Embryonic facial prominence (tissue), 1 donor: Measurements from ENCODE around the gene KAZN.

Experiments
- DNase-seq: peaks from one replicate; pipeline ENCODE4 v3.0.0-alpha.2; 2016; ENCODE audit errors: extremely low spot score

Gene KAZN

DNA sequence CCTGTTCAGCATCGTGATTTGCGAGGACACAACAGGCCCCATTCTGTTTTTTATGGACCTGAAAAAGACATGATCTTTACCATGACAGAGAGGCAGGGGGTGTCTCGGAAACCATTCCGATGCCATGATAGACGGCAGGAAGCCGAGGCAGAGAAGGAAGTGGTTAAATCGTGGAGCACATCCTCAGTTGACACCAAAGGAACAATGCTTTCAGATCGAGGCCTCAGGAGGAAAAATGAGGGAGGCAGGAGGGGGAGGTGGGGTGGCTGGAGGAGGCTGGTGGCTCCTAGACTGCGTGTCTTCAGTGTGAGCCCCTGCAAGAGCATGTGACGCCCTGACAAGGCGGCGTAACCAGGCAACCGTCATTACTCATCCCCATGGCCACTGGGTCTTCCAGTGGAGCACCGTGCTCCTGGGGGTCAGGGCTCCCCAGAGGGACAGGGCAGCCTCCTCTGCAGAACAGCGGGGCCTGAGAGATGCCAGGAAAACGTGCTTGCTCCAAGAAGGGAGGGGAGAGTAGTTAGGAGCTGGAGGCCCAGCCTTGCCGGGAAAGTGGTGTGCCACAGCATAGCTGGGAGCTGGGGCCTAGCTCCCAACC is 382.2 kb downstream of the KAZN start:
- DNase-seq: no peak

DNA sequence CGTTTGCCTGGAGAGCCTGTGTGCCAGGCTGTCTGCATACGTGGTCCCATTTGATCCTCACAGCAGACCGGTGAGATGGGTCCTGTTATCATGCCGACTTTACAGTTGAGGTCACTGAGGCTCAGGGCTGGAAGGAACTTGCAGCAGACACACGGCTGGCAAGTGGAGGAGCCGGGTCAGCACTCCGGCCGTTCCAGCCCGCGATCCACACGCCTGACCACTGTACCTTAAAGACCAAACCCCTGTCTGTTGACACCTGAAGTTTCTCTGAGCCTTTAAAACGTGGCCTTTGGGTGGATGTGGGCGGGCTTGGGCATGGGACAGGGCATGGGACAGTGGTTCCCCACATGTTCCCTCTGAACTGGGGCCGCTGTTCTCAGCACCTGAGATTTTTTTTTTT is 383.5 kb downstream of the KAZN start:
- no peak for DNase-seq

DNA sequence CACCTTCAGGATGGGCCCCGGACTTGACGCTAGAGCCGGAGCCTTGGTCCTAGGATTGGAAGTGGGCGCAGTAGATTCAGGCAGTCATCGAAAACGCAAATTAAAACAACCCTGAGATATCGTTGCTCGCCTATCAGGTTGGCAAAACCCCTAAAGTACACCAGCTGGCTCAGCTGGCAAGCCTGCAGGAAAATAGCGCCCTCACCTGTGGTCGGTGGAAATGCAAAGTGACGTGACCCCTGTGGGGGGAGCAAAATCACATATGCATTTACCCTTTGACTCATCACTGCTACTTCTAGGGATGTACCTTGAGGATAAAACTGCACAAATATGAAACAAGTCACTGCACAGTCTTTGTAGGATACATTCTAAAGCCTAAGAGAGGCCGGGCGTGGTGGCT is 384.8 kb downstream of the KAZN start:
- no peak for DNase-seq

DNA sequence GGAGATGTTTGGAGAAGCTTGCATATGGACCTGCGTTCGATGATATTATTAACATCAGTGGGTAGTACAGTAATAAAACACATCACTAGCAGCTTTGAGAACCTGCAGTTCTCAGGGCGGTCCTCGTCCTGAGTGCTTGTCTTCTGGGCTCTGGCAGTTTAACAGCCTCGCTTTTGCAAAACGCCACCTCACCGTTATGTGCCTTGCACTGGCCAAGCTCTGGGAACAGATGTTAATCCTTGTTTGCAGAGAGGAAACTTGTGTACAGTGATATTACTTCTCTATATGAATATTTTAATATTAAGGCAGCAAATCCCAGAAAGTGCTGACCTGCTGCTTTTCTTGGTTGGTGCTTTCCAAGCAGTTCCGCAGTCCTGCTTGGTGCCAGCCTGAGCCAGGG is 387.7 kb downstream of the KAZN start:
- no peak for DNase-seq

DNA sequence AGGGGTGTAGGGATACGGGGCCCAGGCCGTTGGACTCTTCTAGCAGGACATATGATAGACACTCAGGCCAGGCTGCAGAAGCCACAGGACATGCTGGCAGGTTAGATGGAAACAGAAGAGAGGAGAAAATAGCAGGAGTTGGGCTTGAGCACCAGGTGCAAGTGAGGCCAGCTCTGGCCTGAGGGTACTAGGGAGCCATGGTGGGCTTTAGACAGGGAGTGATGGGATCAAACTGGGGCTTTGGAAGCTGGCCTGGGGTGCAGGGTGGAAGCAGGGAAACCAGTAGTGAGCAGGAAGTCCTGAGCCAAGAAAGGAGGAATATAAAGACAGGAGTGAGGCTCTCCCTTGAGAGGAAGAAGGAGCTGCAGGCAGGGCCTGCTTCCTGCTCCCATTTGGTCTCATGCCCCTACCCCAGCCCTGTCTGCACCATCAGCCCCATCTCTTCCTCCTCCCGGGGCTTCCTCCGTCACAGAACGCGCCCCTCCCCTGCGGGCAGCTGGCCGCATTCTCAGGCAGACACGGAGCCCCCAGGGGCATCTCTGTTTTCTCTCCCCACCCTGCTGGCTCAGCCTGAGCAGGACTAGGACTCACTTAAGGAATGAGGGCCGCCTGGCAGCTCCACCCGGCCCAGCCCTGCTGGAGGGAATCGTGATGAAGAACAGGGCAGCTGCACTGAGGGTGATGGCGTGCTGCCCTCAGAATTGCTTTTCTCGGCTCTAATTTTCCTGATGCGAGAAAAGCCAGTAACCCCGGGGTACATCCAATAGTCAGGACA is 389.5 kb downstream of the KAZN start:
- no peak for DNase-seq

DNA sequence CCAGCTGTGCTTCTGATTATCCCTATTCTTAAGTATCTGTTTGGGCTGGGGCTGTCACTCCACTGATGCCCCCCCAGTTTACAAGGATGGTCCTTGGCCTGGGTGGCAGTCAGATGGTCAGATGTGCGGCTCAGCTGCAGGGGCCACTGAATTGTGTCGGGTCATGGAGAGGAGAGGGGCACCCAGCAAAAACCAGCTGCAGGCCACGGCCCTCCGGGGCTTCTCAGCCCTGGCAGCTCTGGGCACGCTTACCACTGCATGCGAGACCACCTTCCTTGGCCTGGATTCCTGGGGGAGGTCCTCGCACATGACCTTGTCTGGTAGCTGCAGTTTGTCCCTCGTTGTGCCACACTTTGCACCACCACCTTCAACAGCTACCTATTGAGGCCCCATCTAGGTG is 390.2 kb downstream of the KAZN start:
- DNase-seq: no peak

DNA sequence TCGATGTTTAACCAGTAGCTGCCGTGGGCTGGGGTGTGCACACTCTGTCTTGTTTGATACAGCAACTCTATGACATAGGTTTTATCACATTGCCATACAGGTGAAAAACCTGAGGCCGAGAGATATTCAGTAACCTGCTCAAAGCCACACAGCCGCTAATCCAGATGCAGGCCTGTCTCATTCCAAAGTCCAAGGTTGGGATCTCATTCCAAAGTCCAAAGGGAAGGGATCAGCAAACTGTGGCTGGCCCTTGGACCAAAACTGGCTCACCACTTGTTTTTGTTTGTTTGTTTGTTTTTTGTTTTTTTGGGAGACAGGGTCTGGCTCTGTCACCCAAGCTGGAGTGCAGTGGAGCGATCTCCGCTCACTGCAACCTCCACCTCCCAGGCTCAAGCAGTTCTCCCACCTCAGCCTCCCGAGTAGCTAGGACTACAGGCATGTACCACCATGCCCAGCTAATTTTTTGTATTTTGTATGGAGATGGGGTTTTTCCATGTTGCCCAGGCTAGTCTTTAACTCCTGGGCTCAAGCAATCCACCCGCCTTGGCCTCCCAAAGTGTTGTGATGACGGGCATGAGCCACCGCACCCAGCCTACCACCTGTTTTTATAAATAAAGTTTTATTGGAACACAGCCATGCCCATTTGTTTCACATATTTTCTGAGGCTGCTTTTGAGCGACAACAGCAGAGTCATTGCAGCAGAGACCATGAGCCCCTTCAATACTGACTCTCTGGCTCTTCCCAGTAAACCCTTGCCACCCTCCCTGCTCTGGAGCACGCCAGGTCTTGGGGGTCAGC is 391.6 kb downstream of the KAZN start:
- DNase-seq: no peak

DNA sequence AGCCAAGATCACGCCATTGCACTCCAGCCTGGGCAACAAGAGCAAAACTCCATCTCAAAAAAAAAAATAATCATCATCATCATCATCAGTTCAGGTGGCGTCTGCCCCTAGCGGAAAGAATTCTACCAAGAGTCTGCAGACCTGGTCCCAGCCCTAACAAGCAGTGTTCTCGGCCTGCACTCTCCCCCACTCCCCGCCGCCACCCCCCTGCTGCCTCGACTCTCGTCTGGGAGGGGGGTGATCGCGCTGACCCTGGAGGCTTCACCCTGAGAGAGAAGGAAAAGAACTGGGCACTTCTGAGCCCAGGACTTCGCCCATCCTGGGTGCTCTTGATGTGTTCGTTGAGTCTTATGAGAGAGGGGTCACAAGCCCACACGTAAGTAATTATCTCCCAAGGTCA is 394.9 kb downstream of the KAZN start:
- no peak for DNase-seq

DNA sequence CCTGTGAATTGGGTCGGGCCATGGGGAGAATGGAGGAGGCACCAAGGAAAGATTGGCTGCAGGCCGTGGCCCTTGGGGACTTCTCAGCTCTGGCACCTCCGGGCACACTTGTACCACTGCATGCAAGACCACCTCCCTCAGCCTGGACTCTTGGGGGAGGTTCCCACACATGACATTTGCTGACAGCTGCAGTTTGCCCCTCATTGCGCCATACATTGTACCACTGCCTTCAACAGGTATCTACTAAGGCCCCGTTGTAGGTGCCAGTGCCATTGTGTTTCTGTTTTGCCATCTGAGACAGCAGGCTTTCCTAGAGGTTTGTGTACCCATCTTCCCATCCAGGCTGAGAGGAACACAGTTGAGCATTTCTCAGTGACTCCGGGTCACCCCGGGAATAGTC is 395.7 kb downstream of the KAZN start:
- DNase-seq: no peak

DNA sequence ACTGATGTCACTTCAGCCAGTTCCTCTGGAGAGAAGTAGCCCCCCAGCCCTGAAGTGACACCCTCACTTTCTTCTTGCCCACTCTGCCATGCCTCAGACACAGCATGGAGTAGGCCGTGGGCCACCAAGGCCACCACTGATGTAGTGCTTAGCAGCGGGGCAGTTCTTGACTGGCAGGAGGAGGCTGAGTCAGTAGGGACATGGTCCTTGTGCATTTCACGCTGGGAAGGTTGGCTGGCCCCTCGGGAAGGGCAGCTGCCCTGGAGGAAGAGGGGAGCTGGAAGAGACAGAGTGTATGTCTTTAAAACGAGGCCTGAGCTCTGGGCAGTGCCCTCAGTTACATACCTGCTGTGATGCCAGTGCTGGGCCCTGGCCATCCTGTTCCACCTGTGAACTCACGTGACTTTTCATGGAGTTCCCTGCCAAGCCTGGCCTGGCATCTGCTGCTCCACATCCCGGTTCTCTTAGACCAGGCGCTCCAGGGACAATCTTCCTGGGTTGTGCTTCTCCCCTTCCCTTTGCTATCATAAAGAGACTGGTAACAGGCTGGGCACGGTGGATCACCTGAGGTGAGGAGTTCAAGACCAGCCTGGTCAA is 396.5 kb downstream of the KAZN start:
- no peak for DNase-seq

DNA sequence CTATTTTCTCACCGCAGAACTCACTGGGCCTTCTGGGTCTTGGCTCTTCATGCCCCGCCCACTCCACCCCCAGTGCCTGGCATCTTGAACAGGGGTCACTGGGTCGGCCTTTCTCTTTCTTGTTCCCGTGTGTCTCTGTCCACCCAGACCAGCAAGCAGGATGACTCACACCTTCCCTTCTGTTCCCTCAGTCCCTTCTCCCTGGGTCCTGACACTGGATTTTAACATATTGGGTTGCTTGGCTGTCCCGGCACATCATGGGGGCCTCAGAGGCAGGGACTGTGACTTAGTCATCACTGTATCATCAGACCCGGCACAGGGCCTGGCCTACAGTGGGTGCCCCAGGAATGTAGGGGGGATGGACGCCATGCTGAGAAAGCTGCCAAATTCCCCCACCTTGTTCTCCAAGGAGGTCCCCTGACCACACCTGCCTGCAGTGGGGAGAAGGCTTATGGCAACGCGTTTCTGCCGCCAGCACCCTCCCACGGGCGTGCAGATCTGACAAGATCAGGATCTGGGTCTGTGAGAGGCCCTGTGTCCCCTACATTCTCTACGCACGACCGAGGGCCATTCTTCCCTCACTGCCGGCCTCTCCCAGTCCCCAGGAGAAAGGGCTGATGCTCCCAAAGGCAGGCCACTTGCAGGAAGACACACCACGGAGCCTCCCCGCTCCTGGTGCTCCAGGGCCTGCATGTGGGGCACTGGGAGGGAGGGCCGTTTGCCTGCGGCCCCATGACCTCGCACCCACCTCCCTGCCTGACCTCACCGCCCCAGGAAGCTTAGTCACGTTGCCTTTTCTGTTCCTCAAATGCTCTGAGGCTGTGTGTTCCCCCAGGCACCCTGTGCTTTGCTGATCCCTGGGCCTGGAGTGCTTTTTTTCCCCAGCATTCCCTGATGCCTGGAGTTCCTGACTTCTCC is 397.9 kb downstream of the KAZN start:
- DNase-seq: no peak

DNA sequence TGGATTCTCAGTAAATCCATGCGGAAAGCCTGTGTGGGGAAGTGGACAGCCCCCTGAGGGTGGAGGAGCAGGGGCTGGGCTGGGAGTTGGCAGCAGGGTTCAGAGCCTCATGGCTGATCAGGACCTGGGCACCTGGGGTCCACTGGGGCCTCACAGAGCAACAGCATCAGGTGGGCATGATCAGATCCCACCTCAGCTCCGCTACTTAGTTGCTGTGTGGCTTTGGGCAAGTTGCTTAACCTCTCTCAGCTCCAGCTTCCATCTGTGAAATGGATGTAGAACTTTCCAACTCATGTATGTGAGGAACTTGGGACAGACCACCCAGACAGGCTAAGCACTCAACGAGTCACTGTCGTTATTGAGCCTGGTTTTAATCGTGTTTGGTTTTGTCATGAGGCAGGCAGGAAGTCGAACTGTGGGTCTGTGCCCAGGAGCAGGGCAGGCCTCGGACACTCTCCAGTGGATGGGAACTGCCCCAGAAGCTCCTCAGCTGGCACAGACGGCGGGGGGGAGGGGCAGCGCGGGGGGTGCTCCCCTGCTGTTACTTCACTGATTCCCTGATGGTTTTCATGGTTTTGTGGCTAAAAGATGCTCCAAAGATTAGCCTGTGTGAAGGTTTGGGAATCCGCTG is 399.3 kb downstream of the KAZN start:
- no peak for DNase-seq

DNA sequence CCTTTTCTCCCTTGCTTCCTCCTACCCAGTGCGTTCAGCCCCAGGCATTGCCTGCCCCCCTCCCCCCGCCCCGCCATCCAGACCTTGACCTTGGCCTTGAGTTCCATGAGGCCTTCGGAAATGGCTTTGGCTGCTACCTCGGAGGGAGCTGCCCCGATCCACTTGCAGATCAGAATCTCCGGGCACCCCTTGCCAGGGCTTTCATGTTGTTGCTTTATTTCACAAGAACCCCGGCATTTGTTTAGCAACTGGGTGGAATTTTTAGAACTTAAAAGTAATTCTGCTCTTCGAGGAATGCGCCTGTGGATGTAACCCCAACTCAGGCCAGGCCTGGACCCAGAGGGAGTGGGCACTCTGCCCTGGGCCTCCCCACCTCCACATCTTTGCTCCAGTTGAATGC is 401.0 kb downstream of the KAZN start:
- no peak for DNase-seq

DNA sequence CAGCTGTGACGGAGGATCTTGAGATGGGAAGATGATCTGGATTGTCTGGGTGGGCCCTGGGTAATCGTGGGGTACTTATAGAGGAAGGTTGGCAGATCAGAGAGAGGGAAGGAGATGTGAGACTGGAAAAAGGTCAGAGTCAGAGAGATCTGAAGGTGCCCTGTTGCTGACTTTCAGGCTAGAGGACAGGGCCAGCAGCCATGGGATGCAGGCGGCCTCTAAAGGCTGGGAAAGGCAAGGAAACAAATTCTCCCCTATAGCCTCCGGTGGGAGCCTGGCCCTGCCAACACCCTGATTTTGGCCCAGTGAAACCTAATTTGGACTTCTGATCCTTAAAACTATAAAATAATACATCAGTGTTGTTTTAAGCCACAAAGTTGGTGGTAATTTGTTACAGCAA is 401.5 kb downstream of the KAZN start:
- DNase-seq: no peak

DNA sequence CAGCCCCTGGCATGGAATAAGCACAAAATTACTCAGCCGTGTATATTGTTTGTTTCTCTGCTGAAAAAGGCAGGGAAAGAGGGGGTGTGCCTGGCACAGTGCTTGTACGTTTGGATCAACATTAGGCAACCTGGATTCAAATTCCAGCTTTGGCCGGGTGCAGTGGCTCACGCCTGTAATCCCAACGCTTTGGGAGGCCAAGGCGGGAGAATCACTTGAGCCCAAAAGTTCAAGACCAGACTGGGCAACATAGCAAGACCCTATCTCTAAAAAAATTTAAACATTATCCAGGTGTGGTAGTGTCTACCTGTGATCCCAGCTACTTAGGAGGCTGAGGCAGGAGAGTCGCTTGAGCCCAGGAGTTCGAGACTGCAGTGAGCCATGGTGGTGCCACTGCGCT is 402.2 kb downstream of the KAZN start:
- no peak for DNase-seq

DNA sequence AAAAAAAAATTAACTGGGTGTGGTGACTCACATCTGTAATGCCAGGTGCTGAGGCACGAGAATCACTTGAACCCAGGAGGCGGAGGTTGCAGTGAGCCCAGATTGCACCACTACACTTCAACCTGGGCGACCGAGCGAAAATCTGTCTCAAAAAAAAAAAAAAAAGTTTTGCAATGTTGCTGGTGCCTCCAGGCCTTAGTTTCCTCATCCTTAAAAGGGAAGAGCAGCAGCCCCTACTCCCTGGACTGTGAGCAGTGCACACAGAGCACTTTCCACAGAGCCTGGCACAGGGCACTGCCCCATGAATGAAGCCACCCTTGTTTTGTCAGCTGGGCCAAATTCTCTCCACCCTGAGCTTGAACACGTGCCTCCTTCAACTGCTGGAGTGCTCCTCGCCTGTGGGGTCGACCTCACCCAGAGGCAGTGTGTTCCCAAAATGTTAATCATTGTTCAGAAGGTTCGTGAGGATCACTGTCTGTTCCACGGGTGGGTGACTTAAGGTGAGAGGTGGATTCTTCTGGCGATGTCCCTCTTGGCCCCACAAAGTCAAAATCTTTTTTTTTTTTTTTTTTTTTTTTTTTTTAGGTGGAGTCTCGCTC is 402.9 kb downstream of the KAZN start:
- no peak for DNase-seq

DNA sequence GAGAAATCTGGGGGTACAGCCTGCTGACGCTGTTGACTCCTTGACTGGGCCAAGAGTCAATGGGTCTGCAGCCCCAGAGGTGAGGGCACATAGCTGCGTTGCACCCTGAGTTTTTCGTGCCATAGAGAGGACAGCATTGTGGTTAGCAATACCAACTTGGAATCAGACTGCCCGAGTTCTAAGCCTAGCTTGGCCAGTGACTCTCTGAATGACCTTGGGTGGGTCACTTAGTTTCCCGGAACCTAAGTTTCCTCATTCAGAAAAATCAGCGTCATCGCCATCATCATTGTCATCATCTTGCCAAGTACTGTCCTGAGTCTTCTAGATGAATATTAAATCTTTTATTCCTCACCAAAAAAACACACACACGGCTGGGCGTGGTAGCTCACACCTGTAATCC is 403.8 kb downstream of the KAZN start:
- DNase-seq: no peak

DNA sequence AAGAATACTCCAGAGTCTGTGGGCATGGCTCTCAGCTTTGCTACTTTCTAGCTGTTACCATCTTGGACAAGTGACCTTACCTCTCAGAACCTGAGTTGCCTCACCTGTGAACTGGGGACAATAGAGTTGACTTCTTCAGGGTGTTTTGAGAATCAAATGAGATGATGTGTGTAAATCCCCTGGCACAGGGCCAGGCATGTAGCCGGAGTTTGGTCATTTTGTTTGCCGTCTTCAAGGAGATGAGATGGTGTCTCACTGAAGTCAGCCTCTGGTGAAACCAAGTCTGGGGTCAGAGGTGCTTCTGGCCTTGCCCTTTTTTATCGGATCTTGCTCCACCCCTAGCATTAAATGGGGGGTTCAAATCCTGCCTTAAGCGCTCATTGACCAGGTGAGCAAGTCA is 405.9 kb downstream of the KAZN start:
- no peak for DNase-seq

DNA sequence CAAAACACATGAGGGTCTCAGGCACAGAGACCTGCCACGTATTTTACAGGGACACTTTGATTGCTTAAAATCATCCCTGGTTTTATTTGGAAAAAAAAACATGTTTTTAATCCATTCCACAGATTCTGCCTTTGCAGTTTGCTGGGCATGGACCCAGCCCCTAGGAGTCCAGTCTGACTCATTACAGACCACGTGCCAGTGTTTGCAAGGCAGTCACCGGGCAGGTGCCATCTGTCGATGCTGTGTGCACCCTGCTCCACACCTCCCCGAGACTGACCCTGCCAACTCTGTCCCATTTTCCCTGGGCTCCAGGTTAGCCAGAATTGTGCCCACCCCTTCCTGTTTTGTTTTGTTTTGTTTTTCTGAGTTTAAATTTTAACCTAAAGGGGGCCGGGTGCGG is 406.6 kb downstream of the KAZN start:
- DNase-seq: no peak

DNA sequence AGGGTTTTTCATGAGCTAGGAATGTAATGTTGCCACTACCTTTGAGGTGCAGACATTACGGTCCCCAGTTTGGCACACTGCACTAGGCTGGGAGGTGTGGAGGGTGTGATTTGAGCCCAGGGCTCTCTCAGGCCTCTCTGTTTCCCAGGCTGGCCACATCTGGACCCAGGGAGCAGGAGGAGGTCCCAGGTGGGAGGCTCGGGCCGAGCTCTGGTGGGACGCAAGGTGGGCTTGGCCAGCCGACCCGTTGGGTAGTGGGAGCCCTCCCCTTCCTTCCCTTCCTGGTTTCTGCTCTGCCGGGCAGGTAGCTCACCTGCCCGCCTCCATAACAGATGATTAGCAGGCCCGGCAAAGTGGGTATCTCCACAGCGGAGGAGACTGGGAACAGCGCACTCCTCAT is 408.9 kb downstream of the KAZN start:
- DNase-seq: no peak

DNA sequence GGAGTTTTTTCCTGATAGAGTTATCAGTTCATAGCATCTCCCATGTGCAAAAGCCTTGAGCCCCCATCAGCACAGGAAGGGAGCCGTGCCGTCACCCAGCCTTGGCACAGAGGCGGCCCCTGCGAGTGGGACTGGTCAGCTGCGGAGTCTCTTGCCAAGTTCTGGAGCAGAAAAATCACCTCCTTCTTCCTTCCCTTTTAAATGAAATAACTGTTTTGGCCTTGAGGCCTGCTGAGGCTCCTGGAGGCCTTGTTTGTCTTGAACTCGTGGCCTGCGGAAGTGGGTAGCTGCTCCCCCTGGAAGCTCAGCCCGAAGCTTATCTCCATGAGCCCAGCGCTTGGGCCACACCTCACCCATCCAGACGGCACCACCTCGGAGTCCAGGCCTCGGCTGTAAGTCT is 409.4 kb downstream of the KAZN start:
- no peak for DNase-seq
